Stimulated activated CD4-positive, alpha-beta T cell treated with anti-CD3 and anti-CD28 coated beads, Interleukin-4, amount 100 ng/mL, for 48 hours (primary cell): ENCODE data around the gene GMFB.
A peak's percentile ranks its signal among the peaks of the same experiment; 100 is the strongest.
"Not testable (repeated sequence)": the region's sequence is repeated elsewhere in the genome, so short reads cannot be mapped to it uniquely, and the experiment has no call there.

Experiments
- DNase-seq, 2 donors: peaks; one replicate each; pipeline ENCODE4 v3.0.0-alpha.2; 2020; ENCODE audit warnings: low read depth in 2 of 2

GMFB gene

GRCh38 chr14:54458536-54458935 lies 30.2 kb downstream of the GMFB start:
- not testable (repeated sequence) for DNase-seq

GRCh38 chr14:54457609-54457996 lies 31.2 kb downstream of the GMFB start:
- DNase-seq = no peak

- DNase-seq = not testable (repeated sequence)
These were observed 31.8 kb downstream of the GMFB start for GRCh38 chr14:54456820-54457608.

GRCh38 chr14:54455363-54455762 lies 33.4 kb downstream of the GMFB start:
- no peak for DNase-seq

- not testable (repeated sequence) for DNase-seq
These were observed 34.8 kb downstream of the GMFB start for GRCh38 chr14:54453990-54454389.

- DNase-seq = no peak
These were observed 35.5 kb downstream of the GMFB start for GRCh38 chr14:54453252-54453651.

GRCh38 chr14:54451961-54452360 lies 36.8 kb downstream of the GMFB start:
- no peak for DNase-seq

GRCh38 chr14:54451121-54451601 lies 37.6 kb downstream of the GMFB start:
- DNase-seq = no peak

GRCh38 chr14:54450535-54450934 lies 38.2 kb downstream of the GMFB start:
- no peak for DNase-seq

- no peak for DNase-seq
These were observed 41.5 kb downstream of the GMFB start for GRCh38 chr14:54447231-54447692.

- DNase-seq = no peak
These were observed 42.6 kb downstream of the GMFB start for GRCh38 chr14:54446161-54446693.

- no peak for DNase-seq
These were observed 44.1 kb downstream of the GMFB start for GRCh38 chr14:54444681-54445080.

- no peak for DNase-seq
These were observed 44.8 kb downstream of the GMFB start for GRCh38 chr14:54443981-54444380.

- DNase-seq = not testable (repeated sequence)
These were observed 45.8 kb downstream of the GMFB start for GRCh38 chr14:54442961-54443360.

GRCh38 chr14:54440873-54441868 lies 47.6 kb downstream of the GMFB start, which contains the start of gene CNIH1:
TSS of gene CNIH1 (minus strand) at chr14:54441374. CDS start at chr14:54441327, 47 bp downstream.
- peak; percentile 89 to 93 for DNase-seq

- DNase-seq = no peak
These were observed 48.3 kb downstream of the GMFB start for GRCh38 chr14:54440476-54440872.

- DNase-seq = no peak
These were observed 48.7 kb downstream of the GMFB start for GRCh38 chr14:54440037-54440436.

- no peak for DNase-seq
These were observed 50.1 kb downstream of the GMFB start for GRCh38 chr14:54438703-54439102.

GRCh38 chr14:54437954-54438353 lies 50.8 kb downstream of the GMFB start:
- DNase-seq = not testable (repeated sequence)

- DNase-seq = no peak
These were observed 53.2 kb downstream of the GMFB start for GRCh38 chr14:54435500-54435981.

- DNase-seq = no peak
These were observed 60.3 kb downstream of the GMFB start for GRCh38 chr14:54428527-54428926.

- no peak for DNase-seq
These were observed 60.9 kb downstream of the GMFB start for GRCh38 chr14:54427871-54428270.
